ENCODE data around the gene HACD3. TPM values are rescaled to one million over a fixed set of nuclear protein-coding genes. Genes with fewer than 3 reads are reported as not detected.
A peak's percentile ranks its signal among the peaks of the same experiment; 100 is the strongest.

Gene HACD3
- total and polyA plus RNA-seq, 2 of the 13 experiments (the other 11 are each of a cell fraction or from before 2014, with no cell fraction given): 73.6 to 161 TPM

DNA sequence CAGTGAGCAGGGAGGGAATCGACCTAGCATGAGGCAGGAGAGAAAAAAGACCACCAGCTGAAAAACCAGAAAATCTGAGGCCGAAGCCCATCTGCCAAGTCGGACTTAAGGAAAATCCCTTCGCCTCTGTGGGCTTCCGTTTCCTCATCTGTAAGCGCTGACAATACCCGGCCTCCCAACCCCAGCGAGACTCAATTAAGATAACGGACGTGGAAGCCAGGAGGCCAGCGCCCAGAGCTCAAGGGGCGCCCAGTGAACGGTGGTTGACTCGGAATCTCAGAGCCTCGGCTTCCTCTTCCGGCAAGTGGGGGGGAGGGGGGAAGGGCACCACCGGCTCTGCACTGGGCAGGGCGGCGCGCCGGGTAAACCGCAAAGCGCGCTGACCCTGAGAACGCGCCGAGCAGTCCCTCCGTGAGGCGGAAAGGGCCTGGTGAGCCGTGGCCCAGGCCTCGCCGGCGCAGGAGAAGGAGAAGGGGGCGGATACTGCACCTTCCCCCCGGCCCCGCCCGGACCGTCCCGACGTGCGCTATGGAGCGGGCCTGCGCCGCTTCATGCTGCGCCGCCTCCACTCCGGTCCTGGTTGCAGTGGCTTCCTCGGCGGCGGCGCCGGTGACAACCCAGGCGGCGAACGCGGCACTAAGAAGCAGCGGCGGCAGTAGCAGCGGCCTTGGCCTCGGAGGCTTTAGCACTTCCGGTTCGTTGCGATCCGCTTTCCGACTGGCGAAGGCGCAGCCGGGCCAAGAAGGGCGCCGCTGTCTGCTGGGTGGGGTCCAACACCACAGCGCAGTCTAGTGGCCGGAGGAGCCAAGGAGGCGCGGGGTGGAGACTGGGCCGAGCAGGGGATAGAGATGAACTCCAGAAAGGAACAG, 13.0 kb upstream of the HACD3 start, which contains the start of gene DPP8 (continued):
- peak; percentile 97; the same call in 1 of the 2 replicates for TF ChIP-seq ARID4A (CRISPR knock-in tag; IDR thresholded peaks at IDR 0.05; ENCODE audit: borderline replicate concordance)
- TF ChIP-seq ZIK1 (CRISPR knock-in tag; IDR thresholded peaks at IDR 0.05; ENCODE audit: borderline replicate concordance, low read depth): peak; percentile 72
- peak; percentile 96 for TF ChIP-seq ZNF891 (CRISPR knock-in tag; IDR thresholded peaks at IDR 0.05)
- TF ChIP-seq MEIS2 (CRISPR knock-in tag; IDR thresholded peaks at IDR 0.05): no peak
- TF ChIP-seq ZNF20 (CRISPR knock-in tag; IDR thresholded peaks at IDR 0.05): no peak
- TF ChIP-seq ZNF12 (CRISPR knock-in tag; IDR thresholded peaks at IDR 0.05): peak; percentile 85
- peak; percentile 97 for TF ChIP-seq GATAD1 (CRISPR knock-in tag; IDR thresholded peaks at IDR 0.05)
- 0 out of 2 replicates have a peak, but pooled peaks have one; percentile 41 for TF ChIP-seq ZKSCAN8 (CRISPR knock-in tag; IDR thresholded peaks at IDR 0.05; ENCODE audit: borderline replicate concordance)
- peak; percentile 80; the same call in 1 of the 2 replicates for TF ChIP-seq ZNF138 (CRISPR knock-in tag; IDR thresholded peaks at IDR 0.05; ENCODE audit: low read depth)
- TF ChIP-seq ZNF256 (CRISPR knock-in tag; conservative IDR thresholded peaks at IDR 0.05): 0 out of 2 replicates have a peak, but pooled peaks have one; percentile 19
- TF ChIP-seq KAT2B (IDR thresholded peaks at IDR 0.05; ENCODE audit: borderline replicate concordance, low read depth, low read length): no peak
- no peak for TF ChIP-seq ARNT (IDR thresholded peaks at IDR 0.05)
- peak; percentile 93; the same call in 1 of the 2 replicates for TF ChIP-seq ZNF343 (CRISPR knock-in tag; IDR thresholded peaks at IDR 0.05)
- TF ChIP-seq TFDP1 (CRISPR knock-in tag; IDR thresholded peaks at IDR 0.05; ENCODE audit: borderline replicate concordance): peak; percentile 45; the same call in 1 of the 2 replicates
- TF ChIP-seq, protein P1, sequence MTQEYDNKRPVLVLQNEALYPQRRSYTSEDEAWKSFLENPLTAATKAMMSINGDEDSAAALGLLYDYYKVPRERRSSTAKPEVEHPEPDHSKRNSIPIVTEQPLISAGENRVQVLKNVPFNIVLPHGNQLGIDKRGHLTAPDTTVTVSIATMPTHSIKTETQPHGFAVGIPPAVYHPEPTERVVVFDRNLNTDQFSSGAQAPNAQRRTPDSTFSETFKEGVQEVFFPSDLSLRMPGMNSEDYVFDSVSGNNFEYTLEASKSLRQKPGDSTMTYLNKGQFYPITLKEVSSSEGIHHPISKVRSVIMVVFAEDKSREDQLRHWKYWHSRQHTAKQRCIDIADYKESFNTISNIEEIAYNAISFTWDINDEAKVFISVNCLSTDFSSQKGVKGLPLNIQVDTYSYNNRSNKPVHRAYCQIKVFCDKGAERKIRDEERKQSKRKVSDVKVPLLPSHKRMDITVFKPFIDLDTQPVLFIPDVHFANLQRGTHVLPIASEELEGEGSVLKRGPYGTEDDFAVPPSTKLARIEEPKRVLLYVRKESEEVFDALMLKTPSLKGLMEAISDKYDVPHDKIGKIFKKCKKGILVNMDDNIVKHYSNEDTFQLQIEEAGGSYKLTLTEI (CRISPR knock-in tag; conservative IDR thresholded peaks at IDR 0.05): no peak
- TF ChIP-seq, protein P2, sequence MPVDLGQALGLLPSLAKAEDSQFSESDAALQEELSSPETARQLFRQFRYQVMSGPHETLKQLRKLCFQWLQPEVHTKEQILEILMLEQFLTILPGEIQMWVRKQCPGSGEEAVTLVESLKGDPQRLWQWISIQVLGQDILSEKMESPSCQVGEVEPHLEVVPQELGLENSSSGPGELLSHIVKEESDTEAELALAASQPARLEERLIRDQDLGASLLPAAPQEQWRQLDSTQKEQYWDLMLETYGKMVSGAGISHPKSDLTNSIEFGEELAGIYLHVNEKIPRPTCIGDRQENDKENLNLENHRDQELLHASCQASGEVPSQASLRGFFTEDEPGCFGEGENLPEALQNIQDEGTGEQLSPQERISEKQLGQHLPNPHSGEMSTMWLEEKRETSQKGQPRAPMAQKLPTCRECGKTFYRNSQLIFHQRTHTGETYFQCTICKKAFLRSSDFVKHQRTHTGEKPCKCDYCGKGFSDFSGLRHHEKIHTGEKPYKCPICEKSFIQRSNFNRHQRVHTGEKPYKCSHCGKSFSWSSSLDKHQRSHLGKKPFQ (CRISPR knock-in tag; IDR thresholded peaks at IDR 0.05; ENCODE audit: insufficient replicate concordance): peak; percentile 49
- peak; percentile 52 for TF ChIP-seq AGO1 (IDR thresholded peaks at IDR 0.05; ENCODE audit: low read depth, low read length, poor library complexity, severe bottlenecking)
- TF ChIP-seq ARNT2 (CRISPR knock-in tag; IDR thresholded peaks at IDR 0.05; ENCODE audit: low read depth): peak; percentile 95
- TF ChIP-seq NFE2L2 (IDR thresholded peaks at IDR 0.05; ENCODE audit: low read length): no peak
- TF ChIP-seq ADNP (CRISPR knock-in tag; IDR thresholded peaks at IDR 0.05): no peak

All from HepG2 (cell line).